Gastrocnemius medialis (tissue), 4 donors: ENCODE data around the gene TANC1.

Source experiments
- POLR2A ChIP-seq, 2 donors: fragments of 450-650 bp; IDR thresholded peaks; one replicate each; pipeline ENCODE4 v1.6.1; 2017; ENCODE audit warnings: antibody characterized with exemption in 2 of 2, mild to moderate bottlenecking in 2 of 2, moderate library complexity in 2 of 2
- TF ChIP-seq, protein P1 (sequence below), 5 experiments: fragments of 450-650 bp in 3 of 5; fragments of 200-600 bp in 2 of 5; sonication (generic) in 2 of 5; IDR thresholded peaks in 4 of 5; conservative IDR thresholded peaks in 1 of 5; 1 replicate in 4 of 5; 2 replicates in 1 of 5; pipeline ENCODE4 v1.5.1; 2016 to 2019; ENCODE audit warnings: antibody characterized with exemption in 5 of 5, mild to moderate bottlenecking in 3 of 5, moderate library complexity in 3 of 5

DNA sequence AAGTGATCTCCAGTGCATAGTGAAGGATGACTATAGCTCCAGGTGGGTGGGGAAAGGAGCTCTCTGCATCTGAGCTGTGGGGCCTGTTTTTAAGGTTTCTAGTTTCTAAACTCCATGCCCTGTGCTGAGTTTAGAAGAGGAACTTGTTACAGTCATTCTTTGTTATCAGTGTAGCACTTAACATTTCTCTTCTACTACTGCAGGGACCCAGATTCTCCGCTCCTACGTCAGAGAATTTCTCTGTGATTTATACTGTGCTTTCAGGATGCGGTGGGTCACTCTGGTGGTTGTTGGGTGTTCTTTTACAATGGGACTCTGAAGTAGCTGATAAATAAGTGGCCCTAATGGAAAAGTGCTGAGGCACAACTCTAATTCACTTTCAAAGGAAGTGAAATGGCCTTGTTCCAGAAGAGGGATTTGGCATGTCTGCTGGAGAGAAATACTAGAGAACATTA lies 196.0 kb downstream of the TANC1 start:
- TF ChIP-seq, protein P1, sequence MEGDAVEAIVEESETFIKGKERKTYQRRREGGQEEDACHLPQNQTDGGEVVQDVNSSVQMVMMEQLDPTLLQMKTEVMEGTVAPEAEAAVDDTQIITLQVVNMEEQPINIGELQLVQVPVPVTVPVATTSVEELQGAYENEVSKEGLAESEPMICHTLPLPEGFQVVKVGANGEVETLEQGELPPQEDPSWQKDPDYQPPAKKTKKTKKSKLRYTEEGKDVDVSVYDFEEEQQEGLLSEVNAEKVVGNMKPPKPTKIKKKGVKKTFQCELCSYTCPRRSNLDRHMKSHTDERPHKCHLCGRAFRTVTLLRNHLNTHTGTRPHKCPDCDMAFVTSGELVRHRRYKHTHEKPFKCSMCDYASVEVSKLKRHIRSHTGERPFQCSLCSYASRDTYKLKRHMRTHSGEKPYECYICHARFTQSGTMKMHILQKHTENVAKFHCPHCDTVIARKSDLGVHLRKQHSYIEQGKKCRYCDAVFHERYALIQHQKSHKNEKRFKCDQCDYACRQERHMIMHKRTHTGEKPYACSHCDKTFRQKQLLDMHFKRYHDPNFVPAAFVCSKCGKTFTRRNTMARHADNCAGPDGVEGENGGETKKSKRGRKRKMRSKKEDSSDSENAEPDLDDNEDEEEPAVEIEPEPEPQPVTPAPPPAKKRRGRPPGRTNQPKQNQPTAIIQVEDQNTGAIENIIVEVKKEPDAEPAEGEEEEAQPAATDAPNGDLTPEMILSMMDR (IDR thresholded peaks at IDR 0.05 in 4 of 5, conservative IDR thresholded peaks at IDR 0.05 in 1 of 5): no peak
- TF ChIP-seq POLR2A (IDR thresholded peaks at IDR 0.05): no peak
